ENCODE results near the gene THRA. TPM values are rescaled to one million over a fixed set of nuclear protein-coding genes. Genes with fewer than 3 reads are reported as not detected.

The THRA gene
- total RNA-seq, 2 donors from 2014 or later: 54.4 to 77.9 TPM

DNA sequence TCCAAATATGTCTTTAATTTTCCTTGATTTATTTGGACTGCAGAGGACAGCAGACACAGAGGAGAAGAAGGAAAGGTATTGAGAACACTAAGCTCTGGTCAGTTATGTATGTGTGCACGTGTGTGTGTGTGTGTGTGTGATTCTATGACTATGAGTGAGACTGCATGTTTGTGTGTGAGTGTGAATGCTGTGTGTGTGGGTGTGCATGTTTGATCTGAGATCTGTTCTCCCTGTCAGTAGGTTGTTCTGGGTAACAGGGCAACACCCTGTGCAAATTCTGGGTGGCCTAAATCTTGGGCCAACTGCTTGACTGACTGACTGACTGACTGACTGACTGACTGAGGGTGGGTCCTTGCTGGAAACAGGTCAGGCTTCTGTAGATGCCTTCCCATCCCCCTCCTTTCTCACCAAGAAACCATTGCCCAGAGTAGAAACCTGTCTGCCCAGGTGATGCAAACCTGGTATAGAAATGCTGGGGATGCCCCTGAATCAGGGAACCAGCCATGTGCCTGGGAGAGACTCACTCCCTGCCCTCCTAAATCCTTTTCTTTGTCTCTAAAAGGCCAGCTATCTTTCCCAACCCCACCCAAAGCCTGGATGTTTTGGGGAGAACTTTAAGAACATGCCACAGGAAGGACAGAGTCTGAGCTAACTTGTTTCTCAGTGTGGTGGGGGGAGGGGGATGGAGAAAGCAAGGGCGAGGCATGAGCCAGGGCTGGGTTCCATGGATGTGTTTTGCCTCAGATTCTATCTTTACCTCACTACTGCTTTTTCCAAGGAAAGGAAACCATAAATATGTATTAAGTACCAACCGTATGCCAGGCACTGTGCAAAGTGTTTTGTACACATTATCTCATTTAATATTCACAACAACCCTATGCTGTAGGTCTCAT is 42.1 kb downstream of the THRA start:
- DNase-seq: no peak
- ATAC-seq: no peak
- intact Hi-C loops (cut with DNase I): no loop called here

DNA sequence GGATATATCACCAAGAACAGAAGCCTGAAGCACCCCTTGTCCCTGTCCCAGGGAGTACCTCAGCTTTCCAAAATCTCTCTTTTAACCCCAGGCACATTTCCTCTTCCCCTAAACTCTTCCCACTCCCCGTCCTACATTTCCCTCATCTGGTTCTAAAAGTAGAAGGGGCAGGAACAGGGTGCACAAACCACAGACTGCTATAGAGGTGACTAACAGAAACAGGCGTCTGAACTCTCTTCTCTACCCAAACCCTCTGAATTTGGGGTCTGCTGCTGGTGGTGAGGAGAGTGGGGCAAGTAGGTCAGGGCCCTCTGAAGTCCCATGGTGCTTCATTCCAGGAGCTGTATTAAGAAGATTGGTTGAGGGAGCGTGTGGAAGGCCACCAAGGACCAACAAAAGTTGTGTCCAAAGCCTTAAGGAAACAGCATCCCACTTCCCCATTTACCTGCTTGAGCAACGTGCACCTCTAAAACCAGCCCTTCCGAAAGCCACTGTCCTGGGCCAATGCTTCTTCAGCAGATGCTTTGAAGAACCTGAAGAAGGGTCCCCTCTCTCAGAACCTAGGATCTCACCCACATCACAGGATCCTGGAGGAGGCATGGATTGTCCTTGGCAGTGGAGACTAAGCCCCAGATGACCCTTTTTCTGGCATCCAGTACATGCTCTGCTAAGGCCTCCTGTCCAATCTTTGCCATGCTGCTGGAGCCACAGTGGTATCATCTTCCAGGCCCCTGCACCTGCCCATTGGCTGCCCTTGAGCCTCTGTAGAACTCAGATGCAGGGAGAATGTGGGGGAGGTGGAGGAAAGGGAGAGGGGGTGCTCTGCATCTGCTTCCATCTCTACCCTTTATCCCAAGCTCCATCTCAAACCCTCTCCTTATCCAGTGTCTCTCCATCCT is 43.3 kb downstream of the THRA start:
- ATAC-seq: no peak
- intact Hi-C loops (cut with DNase I): no loop called here
- no peak for DNase-seq

DNA sequence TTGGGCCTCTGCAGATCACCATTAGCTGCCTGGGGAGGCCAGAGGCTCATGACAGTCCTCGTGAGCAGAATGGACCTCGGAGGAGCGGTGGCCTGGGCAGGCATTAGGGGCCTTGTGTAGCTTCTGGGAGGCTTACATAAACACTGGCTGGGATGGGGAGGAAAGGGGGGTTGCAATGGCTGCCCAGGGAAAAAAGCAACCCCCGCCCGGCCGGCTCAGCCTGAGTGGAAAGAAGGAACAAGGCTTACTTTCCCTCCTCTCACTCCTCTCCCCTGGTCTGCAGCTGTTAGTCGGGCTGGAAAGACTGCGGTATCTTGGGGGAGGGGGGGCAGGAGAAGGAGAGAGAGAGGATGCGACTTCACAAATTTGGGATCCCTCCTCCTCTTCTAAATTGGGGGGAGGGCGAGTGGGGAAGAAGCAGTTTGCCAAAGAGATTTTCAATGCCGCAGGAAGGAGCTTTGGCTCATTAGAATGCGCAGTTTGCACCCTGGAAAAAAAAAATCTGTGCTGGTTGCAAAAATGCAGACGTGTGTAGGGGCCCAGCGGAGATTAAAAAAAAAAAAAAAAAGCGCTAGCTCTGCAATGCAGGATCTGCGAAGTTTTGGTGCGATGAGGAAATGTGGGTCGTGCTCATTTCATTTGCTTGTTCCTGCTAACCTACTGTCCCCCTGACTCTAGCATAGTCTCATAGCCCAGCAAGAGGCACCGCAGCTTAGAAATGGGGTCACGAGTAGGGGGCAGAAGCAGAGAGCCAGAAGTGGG is 44.2 kb downstream of the THRA start:
- intact Hi-C loops (cut with DNase I): no loop called here
- no peak for ATAC-seq
- DNase-seq: no peak

DNA sequence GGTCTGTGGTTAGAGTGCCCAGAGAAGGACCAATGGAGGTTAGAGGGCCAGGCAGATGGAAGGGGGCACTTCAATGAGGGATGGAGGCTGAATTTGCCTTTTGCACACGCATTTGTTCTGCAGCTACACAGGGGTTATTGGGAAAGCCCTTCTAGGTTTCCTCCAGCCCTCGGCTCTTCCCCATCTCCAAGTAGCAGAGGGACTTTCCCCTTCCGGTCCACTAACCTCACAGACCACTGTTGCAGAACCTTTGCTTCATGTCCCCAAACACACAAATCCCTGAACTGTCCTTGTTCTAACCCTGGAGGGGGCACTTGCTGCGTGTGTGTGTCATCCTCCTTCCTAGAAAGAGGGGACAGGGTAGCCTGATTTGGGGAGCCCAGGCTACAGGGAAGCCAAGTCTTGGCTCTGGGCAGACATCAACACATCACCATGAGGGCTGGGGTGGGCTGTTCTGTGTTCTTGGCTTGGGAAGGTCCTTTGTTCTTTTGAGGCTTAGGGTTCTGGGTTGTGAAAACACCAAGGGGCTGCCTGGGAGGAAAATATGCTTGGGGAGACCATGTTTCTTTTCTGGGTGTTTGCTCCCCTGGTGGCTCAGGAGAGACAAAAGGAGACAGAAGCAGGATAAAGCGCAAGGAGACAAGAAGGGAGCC is 44.9 kb downstream of the THRA start:
- intact Hi-C loops (cut with DNase I): no loop called here

DNA sequence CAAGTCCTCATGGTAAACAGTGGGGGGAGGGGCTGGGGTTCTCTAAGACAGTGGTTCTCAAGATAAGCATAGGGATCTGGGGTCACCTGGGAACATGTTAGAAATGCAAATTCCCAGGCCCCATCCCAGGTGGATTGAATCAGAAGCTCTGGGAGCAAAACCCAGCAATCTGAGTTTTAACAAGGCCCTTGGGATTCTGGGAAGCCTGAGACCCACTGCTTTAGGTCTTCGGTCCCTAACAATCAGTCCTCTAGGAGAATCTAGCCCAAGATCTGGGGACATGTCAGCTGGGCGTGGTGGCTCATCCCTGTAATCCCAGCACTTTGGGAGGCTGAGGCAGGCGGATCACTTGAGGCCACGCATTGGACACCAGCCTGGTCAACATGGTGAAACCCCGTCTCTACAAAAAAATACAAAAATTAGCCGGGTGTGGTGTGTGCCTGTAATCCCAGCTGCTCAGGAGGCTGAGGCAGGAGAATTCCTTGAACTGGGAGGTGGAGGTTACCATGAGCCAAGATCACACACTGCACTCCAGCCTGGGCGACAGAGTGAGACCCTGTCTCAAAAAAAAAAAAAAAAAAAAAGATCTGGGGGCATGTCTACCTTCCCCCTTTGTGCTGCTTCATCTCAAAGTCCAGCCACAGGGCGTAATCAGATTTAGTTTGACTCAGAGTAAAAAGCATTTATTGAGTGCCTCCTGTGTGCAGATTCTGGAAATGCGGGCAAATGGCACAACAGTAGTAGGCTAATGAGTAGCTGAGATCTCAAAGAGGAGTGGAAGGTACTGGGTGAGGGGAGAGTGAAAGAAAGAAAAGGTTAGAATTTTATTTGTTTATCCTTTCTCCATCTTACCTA is 46.4 kb downstream of the THRA start:
- no peak for DNase-seq
- ATAC-seq: no peak
- intact Hi-C loops (cut with DNase I): no loop called here

More for the DNA sequence above, 44.9 kb downstream of the THRA start:
- peak in 1 of 2 donors; percentile 0 for ATAC-seq
- no peak for DNase-seq

DNA sequence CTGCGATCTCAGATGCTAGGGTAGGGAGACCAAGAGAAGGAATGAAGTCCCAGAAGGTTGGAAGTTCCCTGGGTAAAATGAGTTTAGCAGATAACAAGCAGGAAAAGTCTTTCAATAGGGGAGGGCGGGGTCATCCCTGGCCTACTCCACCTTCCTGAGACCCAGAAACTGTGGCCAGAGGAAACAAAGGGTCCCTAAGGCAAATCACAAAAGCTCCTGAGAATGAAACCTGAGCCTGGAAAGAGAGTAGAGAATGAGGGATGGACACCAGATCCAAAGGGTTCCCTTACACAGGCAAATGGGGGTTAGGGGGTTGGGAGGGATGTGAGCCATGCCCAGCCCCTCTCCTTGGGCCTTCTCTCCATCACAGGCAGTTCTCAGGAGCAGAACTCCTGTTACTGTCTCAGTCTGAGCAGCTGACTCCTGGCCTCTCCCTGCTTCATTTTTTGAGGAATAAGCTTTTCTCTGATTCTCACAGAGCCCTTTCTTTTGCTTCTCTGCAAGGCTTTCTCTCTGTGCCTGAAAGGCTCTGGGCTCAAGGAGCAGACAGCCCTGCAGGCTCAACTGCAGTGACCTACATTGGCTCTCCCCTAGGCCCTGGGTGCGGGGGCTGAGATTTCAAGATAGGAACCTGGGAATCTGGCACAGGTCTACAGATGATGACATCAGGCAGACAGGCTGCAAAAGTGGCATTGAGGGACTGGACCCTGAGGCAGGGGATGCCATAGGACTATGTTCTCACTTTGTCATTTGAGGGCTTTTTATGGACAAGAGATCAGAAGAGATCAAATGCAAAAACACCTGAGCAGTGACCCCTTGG is 47.5 kb downstream of the THRA start:
- intact Hi-C loops (cut with DNase I): loop anchor here (5.0 to 10.0 kb wide), 2 partner anchors 65 to 98 kb away; partner anchors contain the start of gene RAPGEFL1 (in 1 of the 2)
- no peak for DNase-seq

DNA sequence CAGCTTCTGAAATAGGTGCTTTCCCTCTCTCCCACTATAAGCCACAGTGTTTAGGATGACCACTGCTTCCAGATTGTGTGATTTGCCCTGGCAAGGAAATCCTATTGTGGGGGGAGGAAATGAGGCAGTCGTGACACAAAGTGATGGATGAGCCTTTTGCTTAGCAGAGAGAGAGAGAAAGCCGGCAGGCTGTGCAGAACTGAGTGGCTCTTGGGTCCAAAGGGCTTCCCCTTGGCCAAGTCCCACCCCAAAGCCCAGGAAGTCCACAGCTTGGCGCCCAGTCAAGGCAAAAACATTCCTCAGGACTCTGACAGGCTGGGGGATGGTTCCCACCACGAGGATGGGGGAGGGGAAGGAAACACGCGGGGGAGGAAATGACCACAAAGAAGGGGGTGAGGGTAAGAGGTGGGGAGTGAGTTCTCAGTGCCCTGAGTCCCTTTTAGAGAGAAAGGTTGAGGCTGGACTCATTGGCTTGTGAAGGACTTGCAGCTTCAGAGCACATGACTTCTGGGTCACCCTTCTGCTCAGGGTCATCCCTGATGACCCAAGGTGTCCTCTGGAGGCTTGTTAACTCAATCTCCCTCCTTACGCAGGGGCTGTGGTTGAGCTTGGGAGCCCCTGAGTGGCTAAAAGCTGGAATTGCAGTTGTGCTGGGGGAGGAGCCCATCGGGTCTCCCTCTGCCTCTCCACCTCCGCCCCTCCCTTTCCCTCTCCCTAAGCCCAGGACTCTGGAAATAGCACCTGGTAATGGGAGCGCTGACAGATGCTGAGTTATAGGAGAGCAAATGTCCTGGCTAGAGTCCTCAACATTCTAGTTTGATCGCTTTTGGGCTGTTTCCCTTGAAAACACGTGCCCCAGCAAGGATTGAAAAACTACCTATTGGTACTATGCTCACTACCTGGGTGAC is 48.7 kb downstream of the THRA start:
- ATAC-seq: peak; percentile 67 to 77
- peak; percentile 92 for DNase-seq

More for the DNA sequence above, 47.5 kb downstream of the THRA start:
- ATAC-seq: no peak

DNA sequence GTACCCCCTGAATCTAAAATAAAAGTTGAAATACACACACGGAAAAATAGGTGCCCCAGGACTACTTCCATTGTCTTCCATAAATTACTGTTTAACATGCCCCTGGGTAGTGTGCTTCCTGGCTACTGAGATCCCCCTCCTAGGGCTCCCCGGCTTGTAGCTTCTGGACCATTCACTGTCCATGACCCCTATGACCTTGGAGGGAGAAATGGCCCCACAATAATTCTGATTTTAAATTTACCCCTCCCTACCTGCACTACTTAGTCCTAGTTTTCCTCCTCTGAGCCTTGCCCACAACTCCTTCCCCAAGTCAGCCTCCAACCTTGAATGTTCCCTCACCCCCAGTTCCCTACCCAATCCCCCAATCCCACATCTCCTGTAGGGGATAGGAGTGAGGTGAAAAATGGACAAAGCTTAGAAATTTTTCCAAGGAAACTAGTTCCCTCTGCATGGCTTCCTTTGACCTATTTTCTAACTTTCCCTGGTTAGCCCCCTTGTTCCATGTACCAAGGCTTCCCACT is 49.5 kb downstream of the THRA start:
- ATAC-seq (no peak), DNase-seq (no peak)
- intact Hi-C loops (cut with DNase I): loop anchor here (2.0 to 10.0 kb wide), 4 partner anchors 49 to 100 kb away; partner anchors contain the start of genes RAPGEFL1 (in 1 of the 2) and THRA (in 1 of the 2)

More for the DNA sequence above, 48.7 kb downstream of the THRA start:
- intact Hi-C loops (cut with DNase I): loop anchor here (2.0 to 10.0 kb wide), 4 partner anchors 49 to 99 kb away; partner anchors contain the start of genes RAPGEFL1 (in 1 of the 2) and THRA (in 1 of the 2)

DNA sequence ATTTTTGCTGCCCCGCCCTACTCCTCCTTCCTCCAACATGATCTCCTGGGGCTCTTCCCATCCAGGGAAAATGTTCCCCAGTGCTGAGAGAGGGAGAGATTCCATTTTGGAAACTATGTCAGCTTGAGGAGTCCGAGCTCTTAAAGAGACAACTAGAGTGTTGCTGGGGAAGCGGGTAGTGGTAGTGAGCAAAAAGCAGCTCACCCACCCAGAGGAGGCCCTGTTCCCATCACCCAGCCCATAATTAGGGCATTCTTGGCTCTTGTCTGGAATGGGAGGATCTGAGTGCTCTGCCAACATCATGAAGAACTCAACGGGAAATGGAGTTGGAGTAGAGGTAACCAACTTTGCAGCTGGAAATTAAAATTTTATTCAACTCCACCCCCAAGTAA is 49.9 kb downstream of the THRA start:
- DNase-seq: no peak

DNA sequence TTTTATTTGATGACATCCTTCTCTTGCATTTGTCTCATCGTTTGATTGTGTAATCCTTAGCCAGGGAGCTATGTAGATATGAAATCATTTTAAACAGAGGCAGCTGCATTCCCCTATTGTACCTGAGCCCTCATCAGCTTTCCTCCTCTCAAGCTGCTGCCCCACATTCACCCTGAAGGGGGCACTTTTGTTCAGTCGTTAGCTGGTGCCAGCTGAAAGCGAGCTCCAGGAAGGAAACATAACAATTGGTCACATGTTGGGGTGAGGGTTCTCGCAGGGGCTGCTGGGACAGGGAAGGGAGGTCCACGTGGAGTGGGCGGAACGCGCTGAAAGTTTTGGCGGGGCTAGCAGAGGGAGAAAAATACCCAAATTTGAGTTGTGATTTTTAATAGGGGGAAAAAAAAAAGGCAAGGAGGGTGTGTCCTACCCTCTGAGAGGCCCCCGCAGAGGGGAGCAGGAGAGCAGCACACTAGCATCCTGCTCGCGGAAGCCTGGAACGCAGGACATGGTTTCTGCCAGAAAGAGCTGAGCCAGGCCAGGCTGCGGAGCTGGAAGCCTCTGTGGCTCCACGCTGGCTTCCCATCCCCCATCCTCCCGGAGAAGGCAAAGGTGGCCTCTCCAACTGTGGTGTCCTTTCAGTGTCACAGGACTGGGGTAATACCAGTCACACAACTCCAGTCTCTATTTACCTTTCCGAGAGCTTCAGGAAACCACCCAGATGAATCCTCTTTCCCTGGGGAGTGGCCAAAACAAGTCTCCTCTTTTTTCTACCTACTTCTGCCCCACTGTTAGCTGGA is 50.5 kb downstream of the THRA start:
- DNase-seq (peak; percentile 93), ATAC-seq (peak; percentile 75 to 80)
- intact Hi-C loops (cut with DNase I): loop anchor here (2.0 to 10.0 kb wide), 4 partner anchors 51 to 101 kb away; partner anchors contain the start of genes RAPGEFL1 (in 1 of the 2) and THRA (in 1 of the 2)

More for the DNA sequence above, 49.9 kb downstream of the THRA start:
- ATAC-seq: peak; percentile 3 to 4
- intact Hi-C loops (cut with DNase I): loop anchor here (2.0 to 10.0 kb wide), 4 partner anchors 50 to 100 kb away; partner anchors contain the start of genes RAPGEFL1 (in 1 of the 2) and THRA (in 1 of the 2)

DNA sequence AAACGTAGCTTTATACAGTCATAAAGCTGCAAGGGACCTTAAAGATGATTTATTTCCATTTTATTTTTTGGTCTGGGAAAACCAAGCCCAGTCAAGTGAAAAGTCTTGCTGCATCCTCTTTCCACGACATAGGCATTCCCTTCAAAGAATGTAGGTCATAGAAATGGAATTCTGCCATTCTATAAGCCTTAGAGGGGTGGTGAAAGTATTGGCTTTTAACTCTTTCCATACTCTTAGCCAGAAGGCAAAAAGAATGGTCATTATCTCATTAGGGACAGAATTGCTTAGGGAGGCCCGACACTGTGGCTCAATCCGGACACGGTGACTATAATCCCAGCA is 51.1 kb downstream of the THRA start:
- ATAC-seq (no peak), DNase-seq (no peak)
- intact Hi-C loops (cut with DNase I): loop anchor here (2.0 to 10.0 kb wide), 4 partner anchors 51 to 102 kb away; partner anchors contain the start of genes RAPGEFL1 (in 1 of the 2) and THRA (in 1 of the 2)

DNA sequence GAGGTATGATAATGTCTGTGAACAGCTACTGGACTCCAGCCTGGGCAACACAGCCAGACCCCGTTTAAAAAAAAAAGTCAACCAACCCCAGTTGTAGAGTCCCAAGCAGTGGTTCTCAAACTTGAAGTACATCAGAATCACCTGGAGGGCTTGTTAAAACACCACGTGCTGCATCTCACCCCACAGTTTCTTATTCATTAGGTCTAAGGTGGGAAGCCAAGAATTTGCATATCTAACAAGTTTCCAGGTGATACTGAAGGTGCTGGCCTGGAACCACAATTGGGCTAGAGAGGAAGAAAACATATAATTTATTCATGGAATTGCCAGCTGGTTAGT is 52.3 kb downstream of the THRA start:
- DNase-seq (no peak), ATAC-seq (no peak)
- intact Hi-C loops (cut with DNase I): loop anchor here in 1 of 2 donors (10.0 kb wide), 1 partner anchor 60 kb away; the partner anchor contains the start of gene RAPGEFL1

DNA sequence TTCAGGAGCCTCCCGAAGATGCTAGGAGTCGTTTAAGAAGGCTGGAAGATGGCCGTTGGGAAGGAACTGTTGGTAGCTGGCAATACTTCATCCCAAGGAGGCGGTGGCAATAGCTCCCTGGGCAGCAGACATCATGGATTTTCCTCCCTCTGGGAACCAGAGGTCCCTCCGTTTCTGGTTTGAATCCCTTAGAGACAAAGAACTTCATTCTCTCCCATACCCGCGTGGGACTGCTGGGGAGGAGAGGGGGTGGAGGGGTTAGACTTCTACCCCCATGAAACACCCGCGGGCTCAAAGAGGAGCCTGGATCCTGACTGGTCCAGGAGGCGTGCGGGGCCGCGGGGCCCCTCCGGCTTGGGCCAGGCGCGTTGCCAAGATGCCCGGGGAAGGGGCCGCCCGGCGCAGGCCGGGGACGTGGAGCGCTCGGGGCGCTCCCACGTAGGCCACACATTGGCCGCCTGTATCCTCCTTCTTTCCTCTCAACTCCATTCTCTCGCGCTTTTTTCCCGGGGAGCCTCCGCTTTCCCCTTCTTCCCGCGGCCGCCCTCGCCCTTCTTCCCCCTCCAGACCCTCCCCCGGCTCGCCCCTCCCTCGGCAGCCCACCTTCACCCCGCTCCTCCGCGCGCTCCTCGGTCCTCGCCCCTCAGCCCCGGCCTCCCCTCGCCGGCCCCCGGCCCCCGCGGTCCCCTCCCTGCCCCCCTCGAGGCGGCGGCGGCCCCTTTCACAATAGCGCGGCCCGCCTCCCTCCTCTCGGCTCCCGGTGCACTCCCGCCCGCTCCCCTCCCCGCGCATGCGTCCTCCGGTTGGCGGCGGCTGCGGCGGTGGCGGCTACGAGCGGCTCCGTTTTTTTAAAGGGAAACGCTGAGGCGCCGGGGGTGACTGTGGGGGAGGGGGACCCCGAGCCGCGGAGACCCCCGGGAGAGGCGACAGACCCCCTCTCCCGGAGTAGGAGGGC is 58.7 kb downstream of the THRA start, which contains the start of gene MSL1:
Gene MSL1 (plus strand): TSS at position 791 of the 955 bp plus-strand sequence. CDS start 642 bp downstream, outside the sequence.
- intact Hi-C loops (cut with DNase I): no loop called here
- DNase-seq (peak; percentile 90), ATAC-seq (peak; percentile 89 to 90)
